ENCODE results near the gene C2CD5.
A peak's percentile ranks its signal among the peaks of the same experiment; 100 is the strongest.

C2CD5 gene

GRCh38 chr12:22467190-22467589 is 77.2 kb downstream of the C2CD5 start:
- Histone ChIP-seq H3K14ac (ENCODE audit: low read length in 2 of 2) (no peak overlapping the region), H3K4me1 (ENCODE audit: control insufficient read depth, insufficient read depth, low read depth, low read length) (peaks cover 8% of the 10 kb centered on the region), H4K8ac (ENCODE audit: low read length) (no peak overlapping the region), H2AK5ac (ENCODE audit: low read length, severe bottlenecking) (no peak overlapping the region), H3K9ac (ENCODE audit: low read length) (no peak overlapping the region), H3K27me3 (ENCODE audit: control insufficient read depth in 1 of 2, insufficient read depth in 1 of 2, low read length in 2 of 2) (no peaks in the 10 kb centered on the region), H2BK15ac (ENCODE audit: low read depth, poor library complexity, severe bottlenecking) (no peak overlapping the region), H2BK120ac (ENCODE audit: low read depth, low read length) (no peak overlapping the region), H4K91ac (ENCODE audit: low read length) (no peak overlapping the region), H3K18ac (ENCODE audit: low read depth in 1 of 2, low read length in 2 of 2) (no peak overlapping the region), H3K79me1 (replicated peaks; ENCODE audit: low read length, poor library complexity, severe bottlenecking) (no peaks in the 10 kb centered on the region), H3K4ac (ENCODE audit: low read depth in 1 of 2, low read length in 2 of 2) (no peak overlapping the region), H3K36me3 (ENCODE audit: control insufficient read depth in 1 of 2, insufficient read depth in 2 of 2, low read depth in 1 of 2, low read length in 2 of 2) (peaks cover 4 to 26% of the 10 kb centered on the region in 2 experiments), H3K27ac (ENCODE audit: low read length, poor library complexity, severe bottlenecking) (peak overlapping the region; percentile 59), H3K4me2 (ENCODE audit: low read length, poor library complexity, severe bottlenecking) (no peak overlapping the region), H3K4me3 (ENCODE audit: insufficient read depth in 1 of 2, low read depth in 1 of 2, low read length in 2 of 2) (no peak overlapping the region), H2BK12ac (ENCODE audit: low read length in 2 of 2) (no peak overlapping the region), H3K9me3 (ENCODE audit: control insufficient read depth, low read length) (no peaks in the 10 kb centered on the region), H2AFZ (ENCODE audit: low read depth, low read length) (no peak overlapping the region), H3K23ac (ENCODE audit: low read length in 2 of 2) (no peak overlapping the region), H2BK5ac (ENCODE audit: low read depth, low read length, poor library complexity, severe bottlenecking) (no peak overlapping the region)
- DNase-seq, result no peak
- 91% methylated on average over 8 of the region's 10 CpGs for WGBS

GRCh38 chr12:22463306-22463705 is 81.0 kb downstream of the C2CD5 start:
- DNase-seq, result no peak
- peaks cover 3% of the 10 kb centered on the region in 2 experiments for H3K36me3 ChIP-seq (ENCODE audit: control insufficient read depth in 1 of 2, insufficient read depth in 2 of 2, low read depth in 1 of 2, low read length in 2 of 2)
- no peak overlapping the region for H4K91ac ChIP-seq (ENCODE audit: low read length)
- no peak overlapping the region for H2AK5ac ChIP-seq (ENCODE audit: low read length, severe bottlenecking)
- WGBS, result 94% methylated on average over 2 of the region's 2 CpGs
- no peak overlapping the region for H3K9ac ChIP-seq (ENCODE audit: low read length)
- no peak overlapping the region for H2BK15ac ChIP-seq (ENCODE audit: low read depth, poor library complexity, severe bottlenecking)
- no peak overlapping the region for H3K27ac ChIP-seq (ENCODE audit: low read length, poor library complexity, severe bottlenecking)
- no peaks in the 10 kb centered on the region for H3K9me3 ChIP-seq (ENCODE audit: control insufficient read depth, low read length)
- H3K4me1 ChIP-seq (ENCODE audit: control insufficient read depth, insufficient read depth, low read depth, low read length), result peaks cover 8% of the 10 kb centered on the region
- H2BK5ac ChIP-seq (ENCODE audit: low read depth, low read length, poor library complexity, severe bottlenecking), result no peak overlapping the region
- H3K79me1 ChIP-seq (replicated peaks; ENCODE audit: low read length, poor library complexity, severe bottlenecking), result no peaks in the 10 kb centered on the region
- H3K4ac ChIP-seq (ENCODE audit: low read depth in 1 of 2, low read length in 2 of 2), result no peak overlapping the region
- H3K14ac ChIP-seq (ENCODE audit: low read length in 2 of 2), result no peak overlapping the region
- no peak overlapping the region for H2AFZ ChIP-seq (ENCODE audit: low read depth, low read length)
- H2BK120ac ChIP-seq (ENCODE audit: low read depth, low read length), result no peak overlapping the region
- H3K27me3 ChIP-seq (ENCODE audit: control insufficient read depth in 1 of 2, insufficient read depth in 1 of 2, low read length in 2 of 2), result no peaks in the 10 kb centered on the region
- H4K8ac ChIP-seq (ENCODE audit: low read length), result no peak overlapping the region
- H3K4me2 ChIP-seq (ENCODE audit: low read length, poor library complexity, severe bottlenecking), result no peak overlapping the region
- no peak overlapping the region for H3K23ac ChIP-seq (ENCODE audit: low read length in 2 of 2)
- no peak overlapping the region for H3K18ac ChIP-seq (ENCODE audit: low read depth in 1 of 2, low read length in 2 of 2)
- no peak overlapping the region for H2BK12ac ChIP-seq (ENCODE audit: low read length in 2 of 2)
- H3K4me3 ChIP-seq (ENCODE audit: insufficient read depth in 1 of 2, low read depth in 1 of 2, low read length in 2 of 2), result no peak overlapping the region

GRCh38 chr12:22461786-22462185 is 82.6 kb downstream of the C2CD5 start:
- DNase-seq, result no peak
- WGBS, result no CpG with 5 or more reads among the region's 1 CpG
- Histone ChIP-seq H2BK15ac (ENCODE audit: low read depth, poor library complexity, severe bottlenecking) (no peak overlapping the region), H2BK120ac (ENCODE audit: low read depth, low read length) (no peak overlapping the region), H4K91ac (ENCODE audit: low read length) (no peak overlapping the region), H3K4me1 (ENCODE audit: control insufficient read depth, insufficient read depth, low read depth, low read length) (peaks cover 3% of the 10 kb centered on the region), H3K9ac (ENCODE audit: low read length) (no peak overlapping the region), H3K4ac (ENCODE audit: low read depth in 1 of 2, low read length in 2 of 2) (no peak overlapping the region), H3K9me3 (ENCODE audit: control insufficient read depth, low read length) (no peaks in the 10 kb centered on the region), H3K27me3 (ENCODE audit: control insufficient read depth in 1 of 2, insufficient read depth in 1 of 2, low read length in 2 of 2) (no peaks in the 10 kb centered on the region), H2AK5ac (ENCODE audit: low read length, severe bottlenecking) (no peak overlapping the region), H2AFZ (ENCODE audit: low read depth, low read length) (no peak overlapping the region), H2BK12ac (ENCODE audit: low read length in 2 of 2) (no peak overlapping the region), H3K23ac (ENCODE audit: low read length in 2 of 2) (no peak overlapping the region), H3K18ac (ENCODE audit: low read depth in 1 of 2, low read length in 2 of 2) (no peak overlapping the region), H3K14ac (ENCODE audit: low read length in 2 of 2) (no peak overlapping the region), H4K8ac (ENCODE audit: low read length) (no peak overlapping the region), H3K27ac (ENCODE audit: low read length, poor library complexity, severe bottlenecking) (no peak overlapping the region), H3K36me3 (ENCODE audit: control insufficient read depth in 1 of 2, insufficient read depth in 2 of 2, low read depth in 1 of 2, low read length in 2 of 2) (peaks cover 0 to 5% of the 10 kb centered on the region in 2 experiments), H2BK5ac (ENCODE audit: low read depth, low read length, poor library complexity, severe bottlenecking) (no peak overlapping the region), H3K79me1 (replicated peaks; ENCODE audit: low read length, poor library complexity, severe bottlenecking) (no peaks in the 10 kb centered on the region), H3K4me2 (ENCODE audit: low read length, poor library complexity, severe bottlenecking) (no peak overlapping the region), H3K4me3 (ENCODE audit: insufficient read depth in 1 of 2, low read depth in 1 of 2, low read length in 2 of 2) (no peak overlapping the region)

- H3K4me3 ChIP-seq (ENCODE audit: insufficient read depth in 1 of 2, low read depth in 1 of 2, low read length in 2 of 2), result no peak overlapping the region
- H2BK120ac ChIP-seq (ENCODE audit: low read depth, low read length), result no peak overlapping the region
- peak; percentile 59 for DNase-seq
- H2BK5ac ChIP-seq (ENCODE audit: low read depth, low read length, poor library complexity, severe bottlenecking), result no peak overlapping the region
- 51% methylated on average over 2 of the region's 3 CpGs for WGBS
- no peak overlapping the region for H4K8ac ChIP-seq (ENCODE audit: low read length)
- H3K18ac ChIP-seq (ENCODE audit: low read depth in 1 of 2, low read length in 2 of 2), result no peak overlapping the region
- H2AK5ac ChIP-seq (ENCODE audit: low read length, severe bottlenecking), result no peak overlapping the region
- peaks cover 0 to 8% of the 10 kb centered on the region in 2 experiments for H3K36me3 ChIP-seq (ENCODE audit: control insufficient read depth in 1 of 2, insufficient read depth in 2 of 2, low read depth in 1 of 2, low read length in 2 of 2)
- H2AFZ ChIP-seq (ENCODE audit: low read depth, low read length), result no peak overlapping the region
- H3K9ac ChIP-seq (ENCODE audit: low read length), result no peak overlapping the region
- no peak overlapping the region for H3K23ac ChIP-seq (ENCODE audit: low read length in 2 of 2)
- no peak overlapping the region for H3K27ac ChIP-seq (ENCODE audit: low read length, poor library complexity, severe bottlenecking)
- H3K9me3 ChIP-seq (ENCODE audit: control insufficient read depth, low read length), result no peaks in the 10 kb centered on the region
- no peak overlapping the region for H4K91ac ChIP-seq (ENCODE audit: low read length)
- no peak overlapping the region for H3K14ac ChIP-seq (ENCODE audit: low read length in 2 of 2)
- H3K4me1 ChIP-seq (ENCODE audit: control insufficient read depth, insufficient read depth, low read depth, low read length), result peaks cover 3% of the 10 kb centered on the region
- no peaks in the 10 kb centered on the region for H3K79me1 ChIP-seq (replicated peaks; ENCODE audit: low read length, poor library complexity, severe bottlenecking)
- H2BK12ac ChIP-seq (ENCODE audit: low read length in 2 of 2), result no peak overlapping the region
- no peak overlapping the region for H3K4ac ChIP-seq (ENCODE audit: low read depth in 1 of 2, low read length in 2 of 2)
- H3K27me3 ChIP-seq (ENCODE audit: control insufficient read depth in 1 of 2, insufficient read depth in 1 of 2, low read length in 2 of 2), result no peaks in the 10 kb centered on the region
- H2BK15ac ChIP-seq (ENCODE audit: low read depth, poor library complexity, severe bottlenecking), result no peak overlapping the region
- no peak overlapping the region for H3K4me2 ChIP-seq (ENCODE audit: low read length, poor library complexity, severe bottlenecking)
Observed at GRCh38 chr12:22459838-22460490, 84.4 kb downstream of the C2CD5 start.

All from mesenchymal stem cell (in vitro differentiated cells and primary cell).